Esophagus muscularis mucosa (tissue), 4 donors: ENCODE data around the gene PLPP4. TPM values are rescaled to one million over a fixed set of nuclear protein-coding genes. Genes with fewer than 3 reads are reported as not detected.

ENCODE experiments used
- DNase-seq: peaks from one replicate; pipeline ENCODE4 v3.0.0-alpha.2; 2017; ENCODE audit errors: extremely low spot score
- H3K27ac ChIP-seq, 4 donors: fragments of 200-600 bp; sonication (generic); replicated peaks in 1 of 4; 1 replicate in 3 of 4; 2 replicates in 1 of 4; pipeline ENCODE4 v1.5.1; 2016 to 2019; ENCODE audit warnings: mild to moderate bottlenecking in 1 of 4
- H3K27me3 ChIP-seq, 4 donors: fragments of 200-600 bp; sonication (generic); one replicate each; pipeline versions ENCODE4 v1.5.1 to v1.6.0; 2016 to 2019
- H3K36me3 ChIP-seq, 4 donors: fragments of 200-600 bp; sonication (generic); one replicate each; pipeline ENCODE4 v1.5.1; 2016 to 2019
- H3K4me1 ChIP-seq, 4 donors: fragments of 200-600 bp; sonication (generic); one replicate each; pipeline ENCODE4 v1.5.1; 2016 to 2019
- H3K4me3 ChIP-seq, 4 donors: fragments of 200-600 bp; sonication (generic); 1 replicate in 2 of 4; 2 replicates in 2 of 4; pipeline ENCODE4 v1.5.1; 2016 to 2019; ENCODE audit warnings: mild to moderate bottlenecking in 4 of 4, moderate library complexity in 1 of 4
- H3K9me3 ChIP-seq, 4 donors: fragments of 200-600 bp; sonication (generic); 1 replicate in 3 of 4; 2 replicates in 1 of 4; pipeline ENCODE4 v1.5.1; 2016 to 2019
- CTCF ChIP-seq, 3 experiments: fragments of 200-600 bp in 2 of 3; fragments of 450-650 bp in 1 of 3; sonication (generic) in 2 of 3; IDR thresholded peaks; one replicate each; pipeline ENCODE4 v1.5.1; 2017 to 2019; ENCODE audit warnings: antibody characterized with exemption in 3 of 3, mild to moderate bottlenecking in 2 of 3, moderate library complexity in 1 of 3
- EP300 ChIP-seq: sonication (generic); formaldehyde crosslinking; IDR thresholded peaks from one replicate; pipeline ENCODE4 v1.6.1; 2017; ENCODE audit warnings: antibody characterized with exemption
- POLR2A ChIP-seq: fragments of 450-650 bp; IDR thresholded peaks from one replicate; pipeline ENCODE4 v1.6.1; 2017; ENCODE audit warnings: antibody characterized with exemption, moderate library complexity, mild to moderate bottlenecking, low read depth
- POLR2AphosphoS5 ChIP-seq, 2 donors: sonication (generic); formaldehyde crosslinking; IDR thresholded peaks; one replicate each; pipeline ENCODE4 v1.6.1; 2017; ENCODE audit warnings: antibody characterized with exemption in 2 of 2
- WGBS: methylation state at CpG from one replicate; pipeline ENCODE4 v1.1.5; 2018; 5-methylcytosine and 5-hydroxymethylcytosine counted together
- intact Hi-C: fragments of 100-400 bp; cut with DNase I; formaldehyde crosslinking; loops from one replicate; pipeline ENCODE4 v1.15.1; 2023
- total RNA-seq, 4 donors: library from RNA; depleted of rRNA; stranded (reverse); fragments of >200 nt; gene quantifications; one replicate each; pipeline versions ENCODE4 v1.1.0 to v1.2.1, GENCODE V29; 2016

The PLPP4 gene
- total RNA-seq, 4 donors from 2014 or later: 0.84 to 2.1 (median 1.3) TPM

DNA sequence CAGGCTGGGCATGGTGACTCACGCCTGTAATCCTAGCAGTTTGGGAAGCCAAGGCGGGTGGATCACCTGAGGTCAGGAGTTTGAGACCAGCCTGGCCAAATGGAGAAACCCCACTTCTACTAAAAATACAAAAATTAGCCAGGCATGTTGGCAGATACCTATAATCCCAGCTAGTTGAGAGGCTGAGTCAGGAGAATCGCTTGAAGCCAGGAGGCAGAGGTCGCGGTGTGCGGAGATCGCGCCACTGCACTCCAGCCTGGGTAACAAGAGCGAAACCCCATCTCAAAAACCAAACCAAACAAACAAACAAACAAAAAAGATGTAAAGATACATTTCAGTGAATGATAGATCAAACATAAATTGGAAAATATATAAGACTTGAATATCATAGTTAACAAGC lies 105.9 kb downstream of the PLPP4 start:
- H3K27ac ChIP-seq: no peak overlapping the region
- DNase-seq: peak; percentile 70
- no peaks in the 10 kb centered on the region for H3K4me1 ChIP-seq
- no peaks in the 10 kb centered on the region for H3K36me3 ChIP-seq
- no peaks in the 10 kb centered on the region for H3K9me3 ChIP-seq
- H3K4me3 ChIP-seq: no peak overlapping the region
- intact Hi-C loops: no loop called here
- TF ChIP-seq POLR2A (no peak), EP300 (no peak), CTCF (IDR thresholded peaks at IDR 0.05) (no peak)
- WGBS: 99% methylated on average over 9 of the region's 9 CpGs
- no peaks in the 10 kb centered on the region for H3K27me3 ChIP-seq

- no peak overlapping the region for H3K27ac ChIP-seq
- H3K4me1 ChIP-seq: no peaks in the 10 kb centered on the region
- TF ChIP-seq CTCF (IDR thresholded peaks at IDR 0.05) (no peak), POLR2AphosphoS5 (IDR thresholded peaks at IDR 0.05) (no peak), EP300 (no peak)
- H3K9me3 ChIP-seq: no peaks in the 10 kb centered on the region
- WGBS: 95% methylated on average over 2 of the region's 2 CpGs
- intact Hi-C loops: no loop called here
- H3K36me3 ChIP-seq: no peaks in the 10 kb centered on the region
- no peak overlapping the region for H3K4me3 ChIP-seq
- no peaks in the 10 kb centered on the region for H3K27me3 ChIP-seq
- no peak for DNase-seq
Observed at GRCh38 chr10:120570418-120570817, 113.4 kb downstream of the PLPP4 start.

- peak; percentile 53 for DNase-seq
- Histone ChIP-seq H3K27ac (no peak overlapping the region), H3K9me3 (no peaks in the 10 kb centered on the region), H3K36me3 (no peaks in the 10 kb centered on the region), H3K4me3 (no peak overlapping the region), H3K4me1 (no peaks in the 10 kb centered on the region), H3K27me3 (no peaks in the 10 kb centered on the region)
- TF ChIP-seq CTCF (IDR thresholded peaks at IDR 0.05) (no peak), POLR2AphosphoS5 (IDR thresholded peaks at IDR 0.05) (no peak)
- intact Hi-C loops: no loop called here
Observed at GRCh38 chr10:120571266-120571665, 114.2 kb downstream of the PLPP4 start.

- DNase-seq: peak; percentile 89
- H3K36me3 ChIP-seq: no peaks in the 10 kb centered on the region
- H3K27ac ChIP-seq: no peak overlapping the region
- no peaks in the 10 kb centered on the region for H3K9me3 ChIP-seq
- no peak for TF ChIP-seq CTCF (IDR thresholded peaks at IDR 0.05)
- no peak for TF ChIP-seq EP300
- no peak for TF ChIP-seq POLR2AphosphoS5 (IDR thresholded peaks at IDR 0.05)
- no peak for TF ChIP-seq POLR2A
- no peak overlapping the region for H3K4me3 ChIP-seq
- intact Hi-C loops: no loop called here
- H3K4me1 ChIP-seq: no peaks in the 10 kb centered on the region
- 92% methylated on average over 1 of the region's 1 CpG for WGBS
- H3K27me3 ChIP-seq: no peaks in the 10 kb centered on the region
Observed at GRCh38 chr10:120572307-120572706, 115.3 kb downstream of the PLPP4 start.

DNA sequence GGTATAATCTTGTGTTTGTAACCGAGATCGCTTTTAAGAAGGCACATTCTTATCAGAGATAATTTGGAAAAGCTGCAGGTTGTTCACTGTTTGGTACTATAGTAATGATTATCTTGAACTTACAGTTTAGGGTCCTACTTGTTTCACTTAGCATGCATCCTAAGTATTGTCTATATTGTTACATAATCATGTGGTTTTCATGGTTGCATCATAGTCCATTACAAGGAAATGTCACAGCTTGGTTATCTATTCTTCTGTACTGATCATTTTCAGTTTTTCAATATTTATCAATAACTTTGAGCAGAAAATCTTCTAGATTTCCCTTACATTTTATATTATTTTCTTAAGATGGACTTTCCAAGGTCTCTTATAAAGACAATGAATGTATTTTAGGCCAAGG lies 116.3 kb downstream of the PLPP4 start:
- H3K27me3 ChIP-seq: no peaks in the 10 kb centered on the region
- H3K9me3 ChIP-seq: no peaks in the 10 kb centered on the region
- TF ChIP-seq CTCF (IDR thresholded peaks at IDR 0.05) (no peak), EP300 (no peak), POLR2A (no peak), POLR2AphosphoS5 (IDR thresholded peaks at IDR 0.05) (no peak)
- WGBS: 96% methylated on average over 2 of the region's 2 CpGs
- H3K27ac ChIP-seq: no peak overlapping the region
- no peak for DNase-seq
- H3K4me1 ChIP-seq: no peaks in the 10 kb centered on the region
- H3K4me3 ChIP-seq: no peak overlapping the region
- no peaks in the 10 kb centered on the region for H3K36me3 ChIP-seq
- intact Hi-C loops: no loop called here
